Neutrophil (primary cell): ENCODE data around the gene FRRS1L.

ENCODE experiments used
- H3K27ac ChIP-seq: fragments of 200-600 bp; sonication (generic); 2 replicates; pipeline ENCODE4 v1.5.1; 2016; ENCODE audit warnings: mild to moderate bottlenecking, moderate library complexity
- H3K27me3 ChIP-seq: fragments of 200-600 bp; sonication (generic); 2 replicates; pipeline ENCODE4 v1.6.0; 2016; ENCODE audit warnings: mild to moderate bottlenecking
- H3K36me3 ChIP-seq: fragments of 200-600 bp; sonication (generic); 2 replicates; pipeline ENCODE4 v1.5.1; 2017
- H3K4me1 ChIP-seq, 2 experiments: fragments of 200-600 bp in 1 of 2; sonication (generic) in 1 of 2; 1 replicate in 1 of 2; 2 replicates in 1 of 2; pipeline versions ENCODE4 v1.5.1 to v1.6.1; 2013 to 2016; ENCODE audit warnings: low read depth in 1 of 2, low read length in 1 of 2, mild to moderate bottlenecking in 1 of 2, moderate library complexity in 1 of 2; ENCODE audit not compliant: control insufficient read depth in 1 of 2, insufficient read depth in 1 of 2
- H3K4me3 ChIP-seq, 2 experiments: fragments of 200-600 bp in 1 of 2; sonication (generic) in 1 of 2; 1 replicate in 1 of 2; 2 replicates in 1 of 2; pipeline ENCODE4 v1.5.1; 2013 to 2016; ENCODE audit warnings: low read depth in 1 of 2, low read length in 1 of 2, mild to moderate bottlenecking in 1 of 2, moderate library complexity in 1 of 2
- H3K9me3 ChIP-seq: fragments of 200-600 bp; sonication (generic); 2 replicates; pipeline ENCODE4 v1.5.1; 2016
- CTCF ChIP-seq: fragments of 200-600 bp; sonication (generic); IDR thresholded peaks from 2 replicates; pipeline ENCODE4 v1.5.1; 2016; ENCODE audit warnings: antibody characterized with exemption

The FRRS1L gene

GRCh38 chr9:109109967-109110328 is 57.1 kb downstream of the FRRS1L start:
- Histone ChIP-seq H3K4me1 (no peaks in the 10 kb centered on the region), H3K4me3 (no peak overlapping the region), H3K9me3 (no peaks in the 10 kb centered on the region), H3K27me3 (no peaks in the 10 kb centered on the region), H3K27ac (no peak overlapping the region), H3K36me3 (no peaks in the 10 kb centered on the region)
- no peak for TF ChIP-seq CTCF

GRCh38 chr9:109108318-109108717 is 58.7 kb downstream of the FRRS1L start:
- Histone ChIP-seq H3K36me3 (no peaks in the 10 kb centered on the region), H3K27me3 (no peaks in the 10 kb centered on the region), H3K4me3 (no peak overlapping the region), H3K4me1 (no peaks in the 10 kb centered on the region), H3K27ac (no peak overlapping the region), H3K9me3 (no peaks in the 10 kb centered on the region)
- TF ChIP-seq CTCF = no peak

- Histone ChIP-seq H3K27me3 (no peaks in the 10 kb centered on the region), H3K4me3 (no peak overlapping the region), H3K36me3 (no peaks in the 10 kb centered on the region), H3K4me1 (no peaks in the 10 kb centered on the region), H3K9me3 (no peaks in the 10 kb centered on the region), H3K27ac (no peak overlapping the region)
- TF ChIP-seq CTCF = no peak
Observed at GRCh38 chr9:109107402-109108240, 59.4 kb downstream of the FRRS1L start.

- TF ChIP-seq CTCF = no peak
- H3K27me3 ChIP-seq = no peaks in the 10 kb centered on the region
- H3K9me3 ChIP-seq = no peaks in the 10 kb centered on the region
- H3K36me3 ChIP-seq = no peaks in the 10 kb centered on the region
- no peak overlapping the region for H3K27ac ChIP-seq
- no peaks in the 10 kb centered on the region for H3K4me1 ChIP-seq
- H3K4me3 ChIP-seq = no peak overlapping the region
Observed at GRCh38 chr9:109101810-109102209, 65.2 kb downstream of the FRRS1L start.

GRCh38 chr9:109101202-109101595 is 65.8 kb downstream of the FRRS1L start:
- Histone ChIP-seq H3K9me3 (no peaks in the 10 kb centered on the region), H3K4me1 (no peaks in the 10 kb centered on the region), H3K4me3 (no peak overlapping the region), H3K27me3 (no peaks in the 10 kb centered on the region), H3K36me3 (no peaks in the 10 kb centered on the region), H3K27ac (no peak overlapping the region)
- TF ChIP-seq CTCF = no peak
